HG03135 (cell line): ENCODE data around the gene ZER1.
"Not testable (repeated sequence)": the region's sequence is repeated elsewhere in the genome, so short reads cannot be mapped to it uniquely, and the experiment has no call there.

ENCODE experiments used
- ATAC-seq: cut with Tn5 transposase; IDR thresholded peaks from one replicate; pipeline ENCODE4 v1.9.1; 2021; ENCODE audit warnings: mild to moderate bottlenecking, moderate library complexity; ENCODE audit not compliant: unreplicated experiment

Gene ZER1

DNA sequence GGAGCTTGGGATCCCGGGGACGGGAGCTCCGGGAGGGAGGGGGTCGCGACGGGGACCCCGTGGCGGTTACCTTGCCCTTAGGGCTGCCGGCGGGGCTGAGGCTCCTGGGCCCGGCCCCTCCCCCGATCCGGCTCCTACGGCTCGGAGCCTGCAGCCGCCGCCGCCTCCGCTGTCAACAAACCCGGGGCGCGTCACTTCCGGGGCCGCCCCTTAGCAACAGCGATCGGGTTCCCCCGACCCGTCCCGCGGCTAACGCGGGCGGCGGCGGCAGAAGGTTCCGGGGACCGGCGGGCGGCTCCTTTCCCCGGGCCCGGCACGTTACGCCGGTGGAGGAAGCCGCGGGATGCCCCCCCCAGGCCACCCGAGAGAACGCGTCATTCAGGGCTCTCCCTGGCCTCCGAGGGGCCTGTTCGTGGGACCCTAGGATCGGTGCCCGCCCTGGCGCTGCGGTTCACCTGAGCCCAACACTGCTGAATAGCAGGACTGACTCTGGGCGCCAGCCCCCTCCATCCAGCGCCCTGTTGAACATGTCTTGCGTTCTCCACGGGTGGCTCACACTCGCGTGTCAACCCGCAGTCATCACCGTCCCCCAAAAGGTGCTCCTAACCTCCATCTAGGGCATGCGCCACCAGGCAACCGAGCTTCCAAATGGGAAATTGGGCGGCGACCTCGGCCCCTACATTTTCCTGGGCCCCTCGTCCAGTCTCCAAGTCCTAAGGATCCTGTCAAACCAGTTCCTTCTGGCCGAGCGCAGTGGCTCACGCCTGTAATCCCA lies at the start of gene ZER1:
TSS of gene ZER1 (minus strand) at position 183 of the 775 bp plus-strand sequence. CDS start 16,362 bp downstream, outside the sequence.
- peak; percentile 87 for ATAC-seq

GRCh38 chr9:128820665-128821583 lies 49.2 kb upstream of the ZER1 start:
- no peak for ATAC-seq

- ATAC-seq, result no peak
Measured at GRCh38 chr9:128819716-128820664, 48.3 kb upstream of the ZER1 start.

DNA sequence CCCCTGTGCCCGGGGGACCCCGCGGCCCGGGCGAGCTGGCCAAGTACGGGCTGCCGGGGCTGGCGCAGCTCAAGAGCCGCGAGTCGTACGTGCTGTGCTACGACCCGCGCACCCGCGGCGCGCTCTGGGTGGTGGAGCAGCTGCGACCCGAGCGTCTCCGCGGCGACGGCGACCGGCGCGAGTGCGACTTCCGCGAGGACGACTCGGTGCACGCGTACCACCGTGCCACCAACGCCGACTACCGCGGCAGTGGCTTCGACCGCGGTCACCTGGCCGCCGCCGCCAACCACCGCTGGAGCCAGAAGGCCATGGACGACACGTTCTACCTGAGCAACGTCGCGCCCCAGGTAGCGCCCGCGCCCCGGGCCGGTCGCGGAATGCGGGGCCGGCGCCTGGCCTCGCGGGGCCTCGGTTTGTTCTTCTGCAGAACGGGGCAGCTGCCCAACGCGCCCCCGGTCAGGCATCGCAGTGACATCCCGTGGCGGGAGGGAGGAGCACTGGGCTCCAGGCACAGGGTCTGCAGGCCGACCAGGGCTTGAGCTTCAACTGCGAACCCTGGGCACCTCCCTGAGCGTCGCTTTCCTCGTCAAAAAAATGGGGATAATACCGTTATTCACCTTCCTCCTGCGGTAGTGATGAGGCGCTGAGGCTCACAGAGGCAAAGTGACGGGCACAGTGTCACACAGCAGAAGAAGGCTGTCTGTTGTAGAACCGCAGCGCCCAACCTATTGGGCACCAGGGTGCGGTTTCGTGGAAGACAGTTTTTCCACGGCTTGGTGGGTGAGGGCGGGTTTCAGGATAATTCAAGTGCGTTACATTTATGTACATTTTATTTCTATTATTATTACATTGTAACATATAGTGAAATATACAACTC lies 47.4 kb upstream of the ZER1 start:
- peak; percentile 21 for ATAC-seq

DNA sequence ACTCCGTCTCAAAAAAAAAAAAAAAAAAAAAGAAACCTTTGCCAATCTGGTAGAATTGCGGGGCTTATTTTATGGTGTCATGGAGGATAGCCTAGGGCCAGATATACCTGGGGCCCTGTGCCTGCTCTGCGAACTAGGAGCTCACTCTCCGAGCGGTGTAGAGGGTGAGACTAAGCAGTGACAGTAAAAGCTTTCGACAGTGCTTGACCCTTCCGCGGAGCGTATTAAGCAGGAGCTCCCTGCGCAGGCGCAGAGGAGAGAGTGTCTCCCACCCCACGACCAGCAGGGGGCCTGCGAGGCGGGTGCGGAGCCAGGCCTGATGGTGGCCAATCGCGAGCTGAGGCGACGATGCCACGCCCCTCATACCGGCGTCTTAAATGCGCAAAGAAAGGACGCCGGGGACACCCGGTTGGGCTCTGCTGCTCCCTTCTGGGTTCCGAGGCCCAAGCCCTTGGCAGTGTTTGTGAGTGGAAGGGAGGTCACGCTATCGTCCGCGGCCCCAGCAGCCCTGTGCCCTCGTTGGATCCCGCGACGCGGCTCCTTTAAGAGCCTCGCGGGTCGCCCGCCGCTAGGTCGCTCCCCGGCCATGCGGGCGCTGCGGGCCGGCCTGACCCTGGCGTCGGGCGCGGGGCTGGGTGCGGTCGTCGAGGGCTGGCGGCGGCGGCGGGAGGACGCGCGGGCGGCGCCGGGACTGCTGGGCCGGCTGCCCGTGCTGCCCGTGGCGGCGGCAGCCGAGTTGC lies 46.5 kb upstream of the ZER1 start, which contains the start of gene ENDOG:
TSS of gene ENDOG (plus strand) at position 402 of the 740 bp plus-strand sequence. CDS start at position 587, 185 bp downstream.
- peak; percentile 90 for ATAC-seq

- ATAC-seq, result no peak
Measured at GRCh38 chr9:128810873-128811272, 39.1 kb upstream of the ZER1 start.

DNA sequence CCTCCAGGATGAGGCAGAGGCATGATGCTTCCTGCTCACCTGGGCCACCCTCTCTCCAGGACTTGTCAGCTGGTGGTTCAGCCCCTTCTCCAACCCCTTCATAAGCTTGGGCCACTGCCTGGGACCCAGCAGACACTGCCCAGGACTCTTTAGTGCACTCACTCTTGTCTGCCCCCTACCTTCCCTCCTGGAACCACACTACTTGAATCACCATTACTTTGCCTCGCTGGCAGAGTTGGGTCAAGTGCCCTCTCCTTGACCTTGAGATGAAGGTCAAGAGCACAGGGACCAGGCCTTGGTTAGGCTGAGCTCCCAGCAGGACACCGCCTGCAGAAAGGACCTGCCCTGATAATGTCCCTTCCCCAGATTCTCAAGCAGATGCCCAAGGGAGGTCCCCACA lies 38.1 kb upstream of the ZER1 start:
- ATAC-seq, result no peak

- no peak for ATAC-seq
Measured at GRCh38 chr9:128809036-128809599, 37.4 kb upstream of the ZER1 start.

- no peak for ATAC-seq
Measured at GRCh38 chr9:128808543-128808942, 36.8 kb upstream of the ZER1 start.

GRCh38 chr9:128807827-128808226 lies 36.1 kb upstream of the ZER1 start:
- no peak for ATAC-seq

- ATAC-seq, result no peak
Measured at GRCh38 chr9:128805661-128806060, 33.9 kb upstream of the ZER1 start.

DNA sequence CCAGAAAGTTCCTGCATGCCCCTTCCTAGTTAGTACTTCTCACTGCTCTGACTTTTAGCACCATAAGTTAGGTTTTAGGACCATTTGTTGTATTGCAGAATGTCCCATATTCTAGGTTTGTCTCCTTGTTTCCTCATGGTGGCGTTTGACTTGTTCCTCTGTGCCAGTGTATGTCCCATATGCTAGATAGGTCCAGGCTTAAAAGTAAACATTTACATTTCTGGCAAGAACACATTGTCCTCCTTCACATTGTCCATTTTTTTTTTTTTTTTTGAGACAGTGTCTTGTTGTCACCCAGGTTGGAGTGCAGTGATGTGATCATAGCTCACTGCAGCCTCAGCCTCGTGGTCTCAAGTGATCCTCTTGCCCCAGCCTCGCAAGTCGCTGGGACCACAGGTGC lies 30.8 kb upstream of the ZER1 start:
- ATAC-seq, result no peak

DNA sequence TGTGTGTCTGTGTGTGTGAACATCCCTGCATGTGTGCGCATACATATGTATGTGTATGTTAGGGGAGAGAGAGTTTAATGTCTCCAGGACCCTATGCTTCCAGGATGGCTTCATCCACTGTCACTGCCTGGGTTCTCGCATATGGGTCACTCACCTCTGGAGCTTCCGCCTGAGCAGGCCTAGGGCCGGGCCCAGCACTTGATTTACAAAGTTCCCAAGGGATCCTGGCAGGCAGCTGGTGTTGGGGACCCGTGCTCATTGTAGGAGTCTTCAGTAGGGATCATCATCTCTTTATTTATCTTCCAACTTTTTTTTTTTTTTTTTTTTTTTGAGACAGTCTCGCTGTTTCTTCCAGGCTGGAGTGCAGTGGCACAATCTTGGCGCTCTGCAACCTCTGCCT lies 28.3 kb upstream of the ZER1 start:
- ATAC-seq, result no peak

- ATAC-seq, result no peak
Measured at GRCh38 chr9:128798896-128799295, 27.2 kb upstream of the ZER1 start.

DNA sequence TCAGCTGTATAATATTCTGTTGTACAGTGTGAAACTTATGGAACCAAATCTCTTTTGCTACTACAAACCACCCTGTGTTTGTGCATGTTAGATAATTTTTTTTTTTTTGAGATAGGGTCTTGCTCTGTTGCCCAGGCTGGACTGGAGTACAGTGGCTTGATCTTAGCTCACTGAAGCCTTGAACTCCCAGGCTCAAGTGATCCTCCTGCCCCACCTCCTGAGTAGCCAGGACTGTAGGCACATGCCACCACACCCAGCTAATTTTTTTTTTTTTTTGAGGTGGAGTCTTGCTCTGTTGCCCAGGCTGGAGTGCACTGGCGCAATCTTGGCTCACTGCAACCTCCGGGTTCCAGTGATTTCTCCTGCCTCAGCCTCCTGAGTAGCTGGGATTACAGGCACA lies 23.2 kb upstream of the ZER1 start:
- ATAC-seq, result not testable (repeated sequence)

- ATAC-seq, result no peak
Measured at GRCh38 chr9:128792978-128793686, 21.4 kb upstream of the ZER1 start.

DNA sequence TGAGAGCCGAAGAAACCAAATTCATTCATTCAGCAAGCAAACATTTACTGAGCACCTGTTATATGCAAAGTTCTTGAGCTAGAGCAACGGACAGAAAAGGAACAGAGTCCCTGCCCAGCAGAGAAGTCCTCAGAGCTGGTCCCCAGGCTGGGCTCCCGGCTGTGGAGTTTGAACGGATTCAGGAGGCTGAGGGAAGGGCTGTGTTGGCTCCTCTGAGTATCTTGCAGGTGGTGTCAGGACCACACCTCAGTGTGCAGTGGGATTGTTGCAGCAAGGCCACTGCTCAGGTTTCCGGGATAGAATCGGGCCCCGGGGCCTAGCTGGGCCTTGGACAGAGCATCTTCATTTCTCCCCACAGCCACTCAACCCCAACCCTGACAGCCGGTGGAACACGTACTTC lies 20.4 kb upstream of the ZER1 start:
- ATAC-seq, result no peak

DNA sequence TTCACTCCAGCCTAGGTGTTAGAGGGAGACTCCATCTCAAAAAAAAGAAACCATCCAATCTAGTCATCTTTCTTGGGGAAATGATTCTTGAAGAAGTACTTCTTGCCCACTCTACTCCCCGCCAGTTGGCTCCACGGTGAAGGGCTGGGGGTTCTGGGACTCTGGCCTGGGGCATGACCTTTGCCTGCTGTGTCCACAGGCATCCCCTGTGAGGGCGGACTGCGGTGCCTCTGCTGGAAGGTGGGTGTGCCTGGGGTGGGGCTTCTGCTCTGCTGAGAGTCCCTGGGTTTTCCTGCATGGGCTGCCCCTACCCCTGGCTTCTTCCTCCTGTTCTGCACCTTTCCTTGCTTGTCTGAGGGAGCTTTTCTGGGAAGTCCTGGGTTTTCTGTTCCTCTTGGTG lies 18.8 kb upstream of the ZER1 start:
- ATAC-seq, result no peak
